PFSK-1 (cell line): Measurements from ENCODE around the gene EAF2. TPM values are rescaled to one million over a fixed set of nuclear protein-coding genes. Genes with fewer than 3 reads are reported as not detected.

Source experiments
- FOXP2 ChIP-seq: optimal IDR thresholded peaks from 2 replicates; pipeline ENCODE3; 2011; ENCODE audit warnings: borderline replicate concordance, control low read depth, inconsistent platforms; ENCODE audit not compliant: insufficient read depth; ENCODE audit errors: extremely low read length, extremely low read depth
- POLR2AphosphoS5 ChIP-seq: IDR thresholded peaks from 2 replicates; pipeline ENCODE4 v1.6.1; 2012; ENCODE audit warnings: low read depth, mild to moderate bottlenecking, control low read depth, low read length, moderate library complexity
- REST ChIP-seq, 2 experiments: IDR thresholded peaks; 2 replicates each; pipeline versions ENCODE4 v1.6.1 to v1.8.0; 2011 to 2012; ENCODE audit warnings: low read depth in 2 of 2, low read length in 2 of 2, control low read depth in 1 of 2, inconsistent platforms in 1 of 2, mild to moderate bottlenecking in 1 of 2, moderate library complexity in 1 of 2; ENCODE audit not compliant: insufficient read depth in 1 of 2
- SIN3A ChIP-seq: IDR thresholded peaks from 2 replicates; pipeline ENCODE4 v1.6.1; 2012; ENCODE audit warnings: mild to moderate bottlenecking, low read length, moderate library complexity, borderline replicate concordance; ENCODE audit not compliant: insufficient read depth
- TAF1 ChIP-seq: IDR thresholded peaks from 2 replicates; pipeline ENCODE4 v1.6.1; 2012; ENCODE audit warnings: low read length, control low read depth, borderline replicate concordance; ENCODE audit not compliant: insufficient read depth
- polyA plus RNA-seq: library from polyadenylated mRNA; unstranded; fragments of >200 nt; gene quantifications from one replicate; pipeline ENCODE4 v1.2.1, GENCODE V29; 2012; ENCODE audit warnings: low read depth, missing spikeins; ENCODE audit not compliant: insufficient read length

The EAF2 gene
- 0.65 TPM for polyA plus RNA-seq

DNA sequence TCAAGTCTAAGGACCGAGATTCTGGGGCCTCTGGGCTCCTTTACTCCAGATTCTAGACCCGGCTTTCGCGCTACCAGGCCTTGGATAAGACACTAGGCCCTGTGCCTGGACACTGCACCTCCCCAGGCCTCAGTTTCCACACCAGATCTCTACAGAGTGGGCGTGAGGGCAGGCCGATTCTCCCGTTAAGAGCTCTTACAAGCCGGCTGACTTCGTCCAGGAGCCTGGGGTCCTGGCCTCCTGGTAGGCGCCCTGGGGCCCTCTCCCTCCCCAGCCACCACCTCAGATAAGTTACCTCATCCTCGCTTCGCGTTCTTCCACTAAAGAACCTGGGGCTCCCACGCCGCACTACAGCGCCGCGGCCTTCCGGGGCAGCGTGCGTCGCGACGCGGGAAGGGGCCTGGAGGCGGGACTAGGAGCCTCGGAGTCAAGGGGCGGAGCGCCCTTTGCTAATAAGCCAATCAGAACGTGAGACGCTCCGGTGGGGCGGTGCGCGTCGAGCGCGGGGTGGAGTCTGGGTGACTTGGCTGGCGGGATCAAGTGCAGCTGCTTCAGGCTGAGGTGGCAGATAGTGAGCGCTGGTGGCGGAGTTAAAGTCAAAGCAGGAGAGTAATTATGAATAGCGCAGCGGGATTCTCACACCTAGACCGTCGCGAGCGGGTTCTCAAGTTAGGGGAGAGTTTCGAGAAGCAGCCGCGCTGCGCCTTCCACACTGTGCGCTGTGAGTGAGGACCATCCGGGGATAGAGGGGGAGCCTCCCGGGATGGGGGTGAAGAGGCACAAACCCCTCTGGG, at the start of gene EAF2, which contains the start of gene IQCB1:
Gene EAF2 (plus strand): TSS at position 539 of the 794 bp plus-strand sequence. CDS start 77 bp downstream, at position 616.
Gene IQCB1 (minus strand): TSS at position 390 of the 794 bp plus-strand sequence. CDS start 6,100 bp downstream, outside the sequence.
- TF ChIP-seq POLR2AphosphoS5: peak; percentile 82
- no peak for TF ChIP-seq FOXP2
- TF ChIP-seq TAF1: peak; percentile 87
- 0 out of 2 replicates have a peak, but pooled peaks have one; percentile 27 for TF ChIP-seq SIN3A

DNA sequence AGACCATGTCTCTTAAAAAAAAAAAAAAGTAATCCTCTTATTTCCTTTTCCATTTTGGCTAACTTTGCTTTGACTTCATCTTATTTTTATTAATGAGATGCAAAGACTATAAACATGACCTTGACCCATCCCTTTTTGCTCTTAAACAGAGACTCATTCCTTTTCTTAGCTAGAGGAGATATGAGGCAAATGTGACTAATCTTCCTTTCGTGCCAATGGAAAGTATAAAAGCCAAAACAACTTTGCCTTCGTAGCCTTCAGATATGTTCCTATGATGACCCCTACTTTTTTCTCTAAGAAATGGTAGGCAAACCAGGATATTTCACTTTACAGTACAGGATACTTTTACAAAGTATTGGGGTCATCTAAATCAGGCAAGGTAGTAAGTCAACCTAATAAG, 48.5 kb upstream of the EAF2 start:
- TF ChIP-seq FOXP2 (no peak), TAF1 (no peak), SIN3A (no peak), POLR2AphosphoS5 (no peak), REST (IDR thresholded peaks at IDR 0.05; ENCODE audit: insufficient read depth in 1 of 2, low read depth in 2 of 2, low read length in 2 of 2) (no peak)

DNA sequence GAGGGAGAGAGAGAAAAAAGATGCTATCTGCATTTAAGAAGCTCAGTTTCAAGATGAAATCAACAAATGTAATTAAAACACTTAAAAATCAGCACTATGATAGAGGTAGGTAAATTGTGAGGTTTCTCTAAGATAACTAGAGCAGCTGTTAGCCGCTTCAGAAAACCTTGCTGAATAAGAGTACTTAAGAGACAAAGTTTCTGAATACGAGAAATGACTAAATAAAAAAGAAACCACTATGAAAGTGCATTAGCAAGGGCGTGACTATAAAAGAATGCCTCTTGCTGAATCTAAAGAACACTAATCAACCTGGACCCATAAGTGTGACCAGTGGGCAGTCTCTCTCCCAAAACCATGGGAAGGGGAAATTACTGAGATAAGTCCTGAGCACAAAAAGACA, 41.9 kb upstream of the EAF2 start:
- TF ChIP-seq REST (IDR thresholded peaks at IDR 0.05; ENCODE audit: insufficient read depth in 1 of 2, low read depth in 2 of 2, low read length in 2 of 2): no peak

DNA sequence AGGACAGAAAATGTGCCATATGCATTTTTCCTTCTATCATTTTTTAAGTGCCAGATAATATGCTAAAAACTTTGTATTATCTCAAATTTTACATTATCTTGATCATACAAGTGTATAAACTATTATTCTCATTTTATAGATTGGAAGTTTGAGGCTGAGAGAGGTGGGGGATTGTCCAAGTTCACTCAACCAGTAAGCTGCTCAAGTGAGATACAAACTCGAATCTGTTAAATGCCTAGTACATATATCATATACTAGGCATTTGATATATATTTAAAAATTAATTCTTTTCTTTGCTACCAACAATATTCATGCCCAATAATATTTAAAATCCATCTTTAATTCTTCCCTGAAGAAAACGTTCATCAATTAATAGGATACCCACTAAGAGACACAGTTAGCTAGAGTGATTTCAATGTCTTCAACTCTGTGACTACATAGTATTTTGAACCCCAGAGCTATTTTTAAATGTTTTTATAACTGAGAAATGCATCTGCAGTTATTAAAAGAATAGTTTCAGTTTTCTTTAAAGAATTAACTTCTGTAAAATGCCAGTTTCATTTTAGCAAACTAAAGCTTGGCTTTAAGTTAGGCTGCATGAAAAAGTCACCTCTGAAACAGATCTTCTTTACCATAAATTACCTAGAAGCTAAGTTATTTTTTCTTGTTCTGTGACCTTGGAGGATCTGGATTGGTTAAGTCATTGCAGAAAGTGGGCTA, 40.6 kb upstream of the EAF2 start:
- TF ChIP-seq SIN3A (no peak), TAF1 (no peak), REST (IDR thresholded peaks at IDR 0.05; ENCODE audit: insufficient read depth in 1 of 2, low read depth in 2 of 2, low read length in 2 of 2) (no peak)

- no peak for TF ChIP-seq SIN3A
- no peak for TF ChIP-seq TAF1
- TF ChIP-seq REST (IDR thresholded peaks at IDR 0.05; ENCODE audit: insufficient read depth in 1 of 2, low read depth in 2 of 2, low read length in 2 of 2): no peak
- TF ChIP-seq POLR2AphosphoS5: no peak
- no peak for TF ChIP-seq FOXP2
These were observed 38.0 kb upstream of the EAF2 start for GRCh38 chr3:121796970-121797369.
